Adrenal gland (tissue), 5 donors: ENCODE measurements around the gene POLD2.

Source experiments
- CTCF ChIP-seq, 6 experiments: fragments of 450-650 bp in 4 of 6; fragments of 200-600 bp in 2 of 6; sonication (generic) in 1 of 6; IDR thresholded peaks; 1 replicate in 5 of 6; 2 replicates in 1 of 6; pipeline versions ENCODE4 v1.5.1 to v1.8.0; 2016 to 2021; ENCODE audit warnings: antibody characterized with exemption in 6 of 6, mild to moderate bottlenecking in 2 of 6, moderate library complexity in 1 of 6
- POLR2A ChIP-seq, 2 donors: fragments of 450-650 bp; IDR thresholded peaks; one replicate each; pipeline ENCODE4 v1.6.1; 2017; ENCODE audit warnings: antibody characterized with exemption in 2 of 2, mild to moderate bottlenecking in 2 of 2, moderate library complexity in 1 of 2
- donor health status: DM: no; HTN: no; CAD: no.

- TF ChIP-seq CTCF (IDR thresholded peaks at IDR 0.05) (no peak), POLR2A (IDR thresholded peaks at IDR 0.05) (no peak)
Observed at GRCh38 chr7:44098092-44099068, 25.0 kb downstream of the POLD2 start.
